ENCODE measurements around the gene PLK2. TPM values are rescaled to one million over a fixed set of nuclear protein-coding genes. Genes with fewer than 3 reads are reported as not detected.
A peak's percentile ranks its signal among the peaks of the same experiment; 100 is the strongest.

Gene PLK2
- total RNA-seq, 1 donor: 400 TPM

DNA sequence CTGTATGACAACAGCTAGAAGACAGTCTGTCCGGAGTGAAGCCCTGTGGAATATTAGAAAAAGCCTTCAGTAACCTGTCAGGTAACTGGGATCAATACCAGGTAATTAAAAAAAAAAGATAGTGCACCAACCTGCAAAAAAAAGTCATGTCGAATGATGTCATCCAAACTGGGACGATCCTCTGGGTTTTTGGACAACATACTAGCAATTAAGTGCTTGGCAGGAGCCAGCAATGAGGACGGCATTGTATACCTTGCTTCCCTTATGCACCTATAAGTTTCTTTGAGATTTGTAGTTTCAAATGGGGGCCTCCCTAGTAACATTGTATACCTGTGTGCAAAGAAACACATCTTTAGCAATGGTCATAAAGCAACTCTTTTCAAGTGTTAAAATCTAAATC lies 2.8 kb downstream of the PLK2 start:
- TF ChIP-seq, protein P1, sequence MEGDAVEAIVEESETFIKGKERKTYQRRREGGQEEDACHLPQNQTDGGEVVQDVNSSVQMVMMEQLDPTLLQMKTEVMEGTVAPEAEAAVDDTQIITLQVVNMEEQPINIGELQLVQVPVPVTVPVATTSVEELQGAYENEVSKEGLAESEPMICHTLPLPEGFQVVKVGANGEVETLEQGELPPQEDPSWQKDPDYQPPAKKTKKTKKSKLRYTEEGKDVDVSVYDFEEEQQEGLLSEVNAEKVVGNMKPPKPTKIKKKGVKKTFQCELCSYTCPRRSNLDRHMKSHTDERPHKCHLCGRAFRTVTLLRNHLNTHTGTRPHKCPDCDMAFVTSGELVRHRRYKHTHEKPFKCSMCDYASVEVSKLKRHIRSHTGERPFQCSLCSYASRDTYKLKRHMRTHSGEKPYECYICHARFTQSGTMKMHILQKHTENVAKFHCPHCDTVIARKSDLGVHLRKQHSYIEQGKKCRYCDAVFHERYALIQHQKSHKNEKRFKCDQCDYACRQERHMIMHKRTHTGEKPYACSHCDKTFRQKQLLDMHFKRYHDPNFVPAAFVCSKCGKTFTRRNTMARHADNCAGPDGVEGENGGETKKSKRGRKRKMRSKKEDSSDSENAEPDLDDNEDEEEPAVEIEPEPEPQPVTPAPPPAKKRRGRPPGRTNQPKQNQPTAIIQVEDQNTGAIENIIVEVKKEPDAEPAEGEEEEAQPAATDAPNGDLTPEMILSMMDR (IDR thresholded peaks at IDR 0.05; ENCODE audit: insufficient read depth, low read length): no peak
- peak overlapping the region; percentile 83 for H3K4me3 ChIP-seq (ENCODE audit: low read depth, low read length)
- DNase-seq (ENCODE audit: low read depth): peak; percentile 64

DNA sequence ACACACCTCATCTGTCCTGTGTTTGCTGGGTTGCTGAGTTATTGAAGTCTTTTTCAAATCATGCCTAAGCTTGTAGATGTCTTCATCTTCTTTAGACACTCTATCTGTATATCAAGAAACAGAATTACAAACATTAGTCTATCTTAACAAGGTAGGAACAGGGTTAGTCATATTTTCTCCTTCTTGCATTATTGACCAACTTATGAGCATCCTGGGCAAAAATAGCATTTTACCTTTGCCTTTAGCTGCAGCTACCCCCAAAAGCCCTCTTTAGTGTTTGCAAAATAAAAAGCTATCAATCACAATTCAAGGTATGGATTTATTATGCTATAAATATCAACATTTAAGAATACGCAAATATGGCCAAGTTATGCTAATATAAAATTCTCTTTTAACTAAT lies 3.4 kb downstream of the PLK2 start:
- TF ChIP-seq, protein P1 (IDR thresholded peaks at IDR 0.05; ENCODE audit: insufficient read depth, low read length): no peak
- peak overlapping the region; percentile 83 for H3K4me3 ChIP-seq (ENCODE audit: low read depth, low read length)
- no peak for DNase-seq (ENCODE audit: low read depth)

DNA sequence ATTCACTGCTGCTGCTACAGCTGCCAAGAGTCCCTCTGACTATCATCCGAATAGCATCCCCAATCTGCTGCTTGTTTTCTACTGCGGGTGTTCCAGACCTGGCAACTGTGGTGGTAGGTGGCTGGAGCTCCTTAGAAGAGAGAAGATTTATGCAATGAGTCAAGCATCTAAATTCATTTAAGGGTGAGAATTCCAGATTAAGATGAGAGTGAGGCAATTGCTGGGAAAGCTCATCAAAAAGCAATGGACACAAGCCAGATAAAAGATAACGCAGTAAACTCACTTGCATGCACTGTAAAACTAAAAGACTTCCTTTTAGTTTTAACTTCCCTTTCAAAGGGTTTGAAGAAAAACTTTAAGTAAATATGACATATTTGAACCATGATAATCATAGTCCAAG lies 3.9 kb downstream of the PLK2 start:
- DNase-seq (ENCODE audit: low read depth): peak; percentile 65
- H3K4me3 ChIP-seq (ENCODE audit: low read depth, low read length): peak overlapping the region; percentile 83
- TF ChIP-seq, protein P1 (IDR thresholded peaks at IDR 0.05; ENCODE audit: insufficient read depth, low read length): no peak

DNA sequence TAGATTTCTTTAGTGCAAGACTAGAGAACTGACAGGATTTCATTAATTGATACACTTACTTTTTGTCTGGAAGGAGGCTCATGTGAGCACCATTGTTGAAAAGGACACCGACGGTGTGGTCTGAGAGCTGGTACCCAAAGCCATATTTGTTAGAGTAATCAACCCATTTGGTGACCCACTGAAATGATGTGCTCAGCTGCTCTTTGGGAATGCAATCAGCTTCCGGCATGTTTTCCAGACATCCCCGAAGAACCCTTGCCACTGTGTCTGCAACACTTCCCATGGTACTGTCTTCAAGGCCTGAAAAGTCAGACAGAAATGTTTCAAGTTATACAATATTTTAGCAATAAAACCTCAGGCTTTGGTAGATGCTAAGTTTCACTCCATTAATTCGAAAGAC lies 4.4 kb downstream of the PLK2 start:
- DNase-seq (ENCODE audit: low read depth): peak; percentile 38
- H3K4me3 ChIP-seq (ENCODE audit: low read depth, low read length): peak overlapping the region; percentile 83
- TF ChIP-seq, protein P1 (IDR thresholded peaks at IDR 0.05; ENCODE audit: insufficient read depth, low read length): no peak

DNA sequence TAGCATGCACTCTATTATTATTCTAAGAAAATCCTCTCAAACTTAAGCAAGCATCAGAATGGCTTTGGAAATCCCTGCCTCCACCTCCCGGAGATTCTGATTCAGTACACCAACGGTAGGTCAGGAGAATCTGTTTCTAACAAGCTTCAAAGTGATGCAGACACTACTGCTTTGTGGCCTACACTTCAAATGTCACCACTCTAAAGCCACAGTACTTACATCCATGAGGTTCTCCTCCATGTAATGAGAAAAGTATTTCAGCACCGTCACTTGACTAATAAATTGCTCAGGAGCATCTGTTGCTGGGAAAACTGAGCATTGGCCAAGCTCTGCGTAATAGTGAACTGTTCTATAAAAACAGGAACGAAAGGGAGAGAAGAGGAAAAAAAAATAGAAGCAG lies 4.8 kb downstream of the PLK2 start:
- peak; percentile 44 for DNase-seq (ENCODE audit: low read depth)
- TF ChIP-seq, protein P1 (IDR thresholded peaks at IDR 0.05; ENCODE audit: insufficient read depth, low read length): no peak
- peak overlapping the region; percentile 83 for H3K4me3 ChIP-seq (ENCODE audit: low read depth, low read length)

DNA sequence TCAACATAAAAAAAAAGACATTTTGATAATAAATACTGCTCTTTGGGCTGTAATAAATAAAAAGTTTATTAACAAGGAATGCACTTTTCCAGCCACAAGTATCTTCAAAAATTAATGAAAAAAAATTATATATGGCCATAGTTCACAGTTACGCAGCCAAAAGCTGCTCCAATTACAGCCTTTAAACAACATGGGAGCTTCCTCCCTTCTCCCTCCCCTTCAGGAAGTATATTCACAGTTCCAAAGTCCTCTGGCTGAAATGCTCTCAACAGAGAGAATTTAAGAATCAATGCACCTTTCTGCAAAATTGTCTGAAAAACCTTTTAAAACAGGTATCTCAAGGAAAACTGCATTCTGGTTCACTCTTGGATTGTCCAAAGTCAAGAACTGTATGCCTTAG lies 5.9 kb downstream of the PLK2 start:
- H3K4me3 ChIP-seq (ENCODE audit: low read depth, low read length): peak overlapping the region; percentile 83
- TF ChIP-seq, protein P1 (IDR thresholded peaks at IDR 0.05; ENCODE audit: insufficient read depth, low read length): no peak
- DNase-seq (ENCODE audit: low read depth): no peak

DNA sequence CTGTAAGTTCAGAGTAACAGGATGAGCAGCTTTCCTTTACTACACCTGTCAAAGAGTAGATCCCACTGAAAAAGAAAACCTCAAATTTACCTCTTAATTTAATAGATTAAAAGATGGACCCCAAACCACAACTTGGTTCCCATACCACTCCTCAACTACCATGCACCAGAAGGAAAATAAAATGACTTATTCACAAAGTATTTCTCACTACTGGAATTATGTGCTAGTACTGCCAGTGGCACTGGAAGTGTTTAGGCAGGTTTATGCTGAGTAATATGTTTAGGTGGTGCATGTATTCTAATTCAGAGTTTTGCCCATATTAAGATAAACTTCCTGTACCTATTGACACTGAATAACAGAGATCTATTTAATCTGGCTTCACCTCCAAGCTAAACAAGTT lies 6.6 kb downstream of the PLK2 start:
- TF ChIP-seq, protein P1 (IDR thresholded peaks at IDR 0.05; ENCODE audit: insufficient read depth, low read length): no peak
- peak overlapping the region; percentile 83 for H3K4me3 ChIP-seq (ENCODE audit: low read depth, low read length)
- DNase-seq (ENCODE audit: low read depth): peak; percentile 48
